ENCODE measurements around the gene DDIT3.

The DDIT3 gene

DNA sequence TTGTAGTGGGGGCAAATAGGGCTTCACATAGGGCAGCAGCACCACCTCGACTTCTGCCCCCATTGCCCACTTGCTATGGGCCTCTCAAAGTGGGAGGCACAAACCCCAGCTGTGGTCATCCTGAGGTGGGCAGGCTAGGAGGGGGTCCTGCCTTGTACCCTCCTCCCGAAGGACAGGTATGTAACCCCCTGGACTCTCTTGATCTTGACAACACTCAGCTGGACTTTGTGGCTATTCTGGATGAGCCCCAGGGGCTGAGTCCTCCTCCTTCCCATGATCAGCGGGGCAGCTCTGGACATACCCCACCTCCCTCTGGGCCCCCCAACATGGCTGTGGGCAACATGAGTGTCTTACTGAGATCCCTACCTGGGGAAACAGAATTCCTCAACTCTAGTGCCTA is 48.7 kb downstream of the DDIT3 start:
- no peak for DNase-seq (ENCODE audit: low read depth, low spot score)
- no peak overlapping the region for H3K27ac ChIP-seq

- H3K27ac ChIP-seq: no peak overlapping the region
- DNase-seq (ENCODE audit: low read depth, low spot score): no peak
Measured at GRCh38 chr12:57470970-57471656, 49.2 kb downstream of the DDIT3 start.

GRCh38 chr12:57470286-57470969 is 49.9 kb downstream of the DDIT3 start:
- no peak overlapping the region for H3K27ac ChIP-seq
- DNase-seq (ENCODE audit: low read depth, low spot score): no peak

DNA sequence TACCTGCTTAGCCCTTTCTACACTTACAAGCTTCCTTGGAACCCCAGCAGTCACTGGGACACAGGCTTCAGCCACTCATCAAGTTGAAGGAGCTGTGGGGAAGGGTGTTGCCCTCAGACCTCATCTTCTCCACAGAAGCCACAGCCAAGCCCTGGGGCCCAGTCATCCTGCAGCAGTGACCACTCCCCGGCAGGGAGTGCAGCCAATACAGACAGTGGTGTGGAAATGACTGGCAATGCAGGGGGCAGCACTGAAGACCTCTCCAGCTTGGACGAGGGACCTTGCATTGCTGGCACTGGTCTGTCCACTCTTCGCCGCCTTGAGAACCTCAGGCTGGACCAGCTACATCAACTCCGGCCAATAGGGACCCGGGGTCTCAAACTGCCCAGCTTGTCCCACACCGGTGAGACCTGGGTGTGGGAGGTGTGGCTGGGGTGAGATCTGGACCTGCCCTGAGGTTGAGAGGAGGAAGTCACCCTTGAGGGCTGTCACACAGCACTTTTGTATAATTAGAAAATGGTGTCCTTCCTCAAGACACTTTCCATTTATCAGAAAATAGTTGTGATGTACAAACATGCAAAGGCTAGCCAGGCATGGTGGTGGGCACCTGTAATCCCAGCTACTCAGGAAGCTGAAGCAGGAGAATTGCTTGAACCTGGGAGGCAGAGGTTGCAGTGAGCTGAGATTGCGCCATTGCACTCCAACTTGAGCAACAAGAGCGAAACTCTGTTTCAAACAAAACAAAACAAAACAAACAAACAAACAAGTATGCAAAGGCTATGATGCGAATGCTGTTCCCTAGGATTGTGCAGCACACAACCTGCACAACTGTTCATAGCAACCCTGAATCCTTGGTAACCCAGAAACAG is 50.8 kb downstream of the DDIT3 start:
- H3K27ac ChIP-seq: no peak overlapping the region
- no peak for DNase-seq (ENCODE audit: low read depth, low spot score)

DNA sequence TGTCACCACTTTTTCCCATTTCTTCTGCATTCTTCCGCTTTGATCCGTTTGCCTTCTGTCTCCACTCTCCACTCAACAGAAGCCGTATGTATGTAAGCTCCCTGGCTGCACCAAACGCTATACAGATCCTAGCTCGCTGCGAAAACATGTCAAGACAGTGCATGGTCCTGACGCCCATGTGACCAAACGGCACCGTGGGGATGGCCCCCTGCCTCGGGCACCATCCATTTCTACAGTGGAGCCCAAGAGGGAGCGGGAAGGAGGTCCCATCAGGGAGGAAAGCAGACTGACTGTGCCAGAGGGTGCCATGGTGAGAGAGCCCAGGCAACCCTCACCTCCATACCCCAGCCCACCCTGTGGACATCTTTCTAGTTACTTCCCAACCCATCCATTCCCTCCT is 52.4 kb downstream of the DDIT3 start:
- DNase-seq (ENCODE audit: low read depth, low spot score): no peak
- H3K27ac ChIP-seq: no peak overlapping the region

- no peak overlapping the region for H3K27ac ChIP-seq
- no peak for DNase-seq (ENCODE audit: low read depth, low spot score)
Measured at GRCh38 chr12:57467212-57467874, 53.0 kb downstream of the DDIT3 start.
